PFSK-1 (cell line): ENCODE data around the gene SLC38A5.

Experiments used
- POLR2AphosphoS5 ChIP-seq: IDR thresholded peaks from 2 replicates; pipeline ENCODE4 v1.6.1; 2012; ENCODE audit warnings: low read depth, mild to moderate bottlenecking, control low read depth, low read length, moderate library complexity
- SIN3A ChIP-seq: IDR thresholded peaks from 2 replicates; pipeline ENCODE4 v1.6.1; 2012; ENCODE audit warnings: mild to moderate bottlenecking, low read length, moderate library complexity, borderline replicate concordance; ENCODE audit not compliant: insufficient read depth
- TAF1 ChIP-seq: IDR thresholded peaks from 2 replicates; pipeline ENCODE4 v1.6.1; 2012; ENCODE audit warnings: low read length, control low read depth, borderline replicate concordance; ENCODE audit not compliant: insufficient read depth

- TF ChIP-seq SIN3A (no peak), TAF1 (no peak), POLR2AphosphoS5 (no peak)
Observed at GRCh38 chrX:48470110-48470832, at the start of gene SLC38A5.
